ENCODE measurements around the gene CSAD.

CSAD gene

GRCh38 chr12:53201639-53202038 lies 20.9 kb upstream of the CSAD start:
- no peak for DNase-seq (ENCODE audit: extremely low spot score)
- TF ChIP-seq, protein P1, sequence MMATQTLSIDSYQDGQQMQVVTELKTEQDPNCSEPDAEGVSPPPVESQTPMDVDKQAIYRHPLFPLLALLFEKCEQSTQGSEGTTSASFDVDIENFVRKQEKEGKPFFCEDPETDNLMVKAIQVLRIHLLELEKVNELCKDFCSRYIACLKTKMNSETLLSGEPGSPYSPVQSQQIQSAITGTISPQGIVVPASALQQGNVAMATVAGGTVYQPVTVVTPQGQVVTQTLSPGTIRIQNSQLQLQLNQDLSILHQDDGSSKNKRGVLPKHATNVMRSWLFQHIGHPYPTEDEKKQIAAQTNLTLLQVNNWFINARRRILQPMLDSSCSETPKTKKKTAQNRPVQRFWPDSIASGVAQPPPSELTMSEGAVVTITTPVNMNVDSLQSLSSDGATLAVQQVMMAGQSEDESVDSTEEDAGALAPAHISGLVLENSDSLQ (IDR thresholded peaks at IDR 0.05) = no peak
- no peak for TF ChIP-seq SP1 (IDR thresholded peaks at IDR 0.05)
- TF ChIP-seq ARNT (IDR thresholded peaks at IDR 0.05) = no peak
- TF ChIP-seq FOXA1 (IDR thresholded peaks at IDR 0.05) = no peak
- no peak for TF ChIP-seq LEF1 (IDR thresholded peaks at IDR 0.05; ENCODE audit: borderline replicate concordance)
- TF ChIP-seq SUZ12 (IDR thresholded peaks at IDR 0.05) = no peak
- TF ChIP-seq ZNF384 (IDR thresholded peaks at IDR 0.05) = no peak
- TF ChIP-seq ELF4 (IDR thresholded peaks at IDR 0.05) = no peak
- no peak for TF ChIP-seq FOXK2 (IDR thresholded peaks at IDR 0.05)
- TF ChIP-seq NFRKB (IDR thresholded peaks at IDR 0.05) = no peak
- no peak for TF ChIP-seq CTBP1 (IDR thresholded peaks at IDR 0.05; ENCODE audit: borderline replicate concordance)
- no peak for TF ChIP-seq TARDBP (IDR thresholded peaks at IDR 0.05)
- TF ChIP-seq L3MBTL2 (conservative IDR thresholded peaks at IDR 0.05) = no peak
- TF ChIP-seq FOXM1 (IDR thresholded peaks at IDR 0.05; ENCODE audit: borderline replicate concordance) = no peak
- no peak for TF ChIP-seq HDGF (IDR thresholded peaks at IDR 0.05; ENCODE audit: borderline replicate concordance)
- no peak for TF ChIP-seq BHLHE40 (IDR thresholded peaks at IDR 0.05; ENCODE audit: borderline replicate concordance)
- ChIA-PET POLR2A (no interaction called here), CTCF (interaction anchor here (1.2 kb wide), 1 partner anchor 10 kb away, joined by 3 read pairs; no protein-coding TSS in a partner anchor)

- ChIA-PET POLR2A (no interaction called here), CTCF (interaction anchor here (1.2 kb wide), 1 partner anchor 10 kb away, joined by 3 read pairs; no protein-coding TSS in a partner anchor)
Observed at GRCh38 chr12:53201177-53201541, 20.4 kb upstream of the CSAD start.

GRCh38 chr12:53200458-53201176 lies 19.9 kb upstream of the CSAD start:
- CTCF ChIA-PET = no interaction called here
- TF ChIP-seq BHLHE40 (IDR thresholded peaks at IDR 0.05; ENCODE audit: borderline replicate concordance) = no peak
- TF ChIP-seq CTBP1 (IDR thresholded peaks at IDR 0.05; ENCODE audit: borderline replicate concordance) = no peak
- no peak for TF ChIP-seq ELF4 (IDR thresholded peaks at IDR 0.05)
- TF ChIP-seq HDGF (IDR thresholded peaks at IDR 0.05; ENCODE audit: borderline replicate concordance) = no peak
- TF ChIP-seq, protein P1 (IDR thresholded peaks at IDR 0.05) = no peak
- no peak for TF ChIP-seq FOXK2 (IDR thresholded peaks at IDR 0.05)
- TF ChIP-seq ARNT (IDR thresholded peaks at IDR 0.05) = no peak
- TF ChIP-seq ZNF384 (IDR thresholded peaks at IDR 0.05) = no peak
- TF ChIP-seq TARDBP (IDR thresholded peaks at IDR 0.05) = no peak
- no peak for TF ChIP-seq SP1 (IDR thresholded peaks at IDR 0.05)
- no peak for DNase-seq (ENCODE audit: extremely low spot score)
- POLR2A ChIA-PET = no interaction called here

More at GRCh38 chr12:53201177-53201541, 20.4 kb upstream of the CSAD start:
- DNase-seq (ENCODE audit: extremely low spot score) = no peak
- no peak for TF ChIP-seq FOXA1 (IDR thresholded peaks at IDR 0.05)
- TF ChIP-seq L3MBTL2 (conservative IDR thresholded peaks at IDR 0.05) = no peak
- no peak for TF ChIP-seq SUZ12 (IDR thresholded peaks at IDR 0.05)
- no peak for TF ChIP-seq FOXM1 (IDR thresholded peaks at IDR 0.05; ENCODE audit: borderline replicate concordance)
- TF ChIP-seq, protein P1 (IDR thresholded peaks at IDR 0.05) = no peak
- no peak for TF ChIP-seq HDGF (IDR thresholded peaks at IDR 0.05; ENCODE audit: borderline replicate concordance)
- TF ChIP-seq CTBP1 (IDR thresholded peaks at IDR 0.05; ENCODE audit: borderline replicate concordance) = no peak
- no peak for TF ChIP-seq ARNT (IDR thresholded peaks at IDR 0.05)
- TF ChIP-seq TARDBP (IDR thresholded peaks at IDR 0.05) = no peak
- no peak for TF ChIP-seq BHLHE40 (IDR thresholded peaks at IDR 0.05; ENCODE audit: borderline replicate concordance)
- no peak for TF ChIP-seq FOXK2 (IDR thresholded peaks at IDR 0.05)

DNA sequence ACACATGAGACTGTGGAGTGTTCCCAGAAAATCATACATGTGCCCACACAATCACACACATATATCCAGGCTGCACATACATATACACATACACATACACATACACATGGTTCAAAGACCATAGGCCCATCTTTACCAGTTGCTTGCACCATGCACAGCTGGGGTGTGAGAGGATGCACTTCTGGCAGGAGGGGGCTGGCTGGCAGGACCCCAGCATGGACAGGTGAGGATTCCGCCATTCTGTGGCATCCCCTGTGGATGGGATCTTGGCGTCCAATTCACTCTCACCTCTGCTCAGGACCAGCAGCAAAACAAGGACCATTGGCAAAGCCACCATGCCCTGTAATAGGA lies 19.4 kb upstream of the CSAD start:
- TF ChIP-seq, protein P1 (IDR thresholded peaks at IDR 0.05) = no peak
- TF ChIP-seq NFRKB (IDR thresholded peaks at IDR 0.05) = no peak
- no peak for TF ChIP-seq L3MBTL2 (conservative IDR thresholded peaks at IDR 0.05)
- no peak for TF ChIP-seq ZNF384 (IDR thresholded peaks at IDR 0.05)
- TF ChIP-seq BHLHE40 (IDR thresholded peaks at IDR 0.05; ENCODE audit: borderline replicate concordance) = no peak
- no peak for TF ChIP-seq CTBP1 (IDR thresholded peaks at IDR 0.05; ENCODE audit: borderline replicate concordance)
- TF ChIP-seq ARNT (IDR thresholded peaks at IDR 0.05) = no peak
- TF ChIP-seq HDGF (IDR thresholded peaks at IDR 0.05; ENCODE audit: borderline replicate concordance) = no peak
- TF ChIP-seq SUZ12 (IDR thresholded peaks at IDR 0.05) = no peak
- no peak for TF ChIP-seq SP1 (IDR thresholded peaks at IDR 0.05)
- no peak for TF ChIP-seq FOXA1 (IDR thresholded peaks at IDR 0.05)
- TF ChIP-seq TARDBP (IDR thresholded peaks at IDR 0.05) = no peak
- no peak for TF ChIP-seq FOXM1 (IDR thresholded peaks at IDR 0.05; ENCODE audit: borderline replicate concordance)
- TF ChIP-seq ELF4 (IDR thresholded peaks at IDR 0.05) = no peak
- DNase-seq (ENCODE audit: extremely low spot score) = no peak
- ChIA-PET POLR2A (no interaction called here), CTCF (no interaction called here)

- no peak for DNase-seq (ENCODE audit: extremely low spot score)
- ChIA-PET POLR2A (no interaction called here), CTCF (interaction anchor here (1.2 kb wide), 1 partner anchor 12 kb away, joined by 3 read pairs; no protein-coding TSS in a partner anchor)
- TF ChIP-seq FOXK2 (IDR thresholded peaks at IDR 0.05) = no peak
- TF ChIP-seq LEF1 (IDR thresholded peaks at IDR 0.05; ENCODE audit: borderline replicate concordance) = no peak
- no peak for TF ChIP-seq NFRKB (IDR thresholded peaks at IDR 0.05)
- no peak for TF ChIP-seq ARNT (IDR thresholded peaks at IDR 0.05)
- TF ChIP-seq FOXM1 (IDR thresholded peaks at IDR 0.05; ENCODE audit: borderline replicate concordance) = no peak
- no peak for TF ChIP-seq ELF4 (IDR thresholded peaks at IDR 0.05)
- TF ChIP-seq L3MBTL2 (conservative IDR thresholded peaks at IDR 0.05) = no peak
- no peak for TF ChIP-seq BHLHE40 (IDR thresholded peaks at IDR 0.05; ENCODE audit: borderline replicate concordance)
- TF ChIP-seq SUZ12 (IDR thresholded peaks at IDR 0.05) = no peak
- no peak for TF ChIP-seq TARDBP (IDR thresholded peaks at IDR 0.05)
- TF ChIP-seq HDGF (IDR thresholded peaks at IDR 0.05; ENCODE audit: borderline replicate concordance) = no peak
- TF ChIP-seq, protein P1 (IDR thresholded peaks at IDR 0.05) = no peak
- no peak for TF ChIP-seq CTBP1 (IDR thresholded peaks at IDR 0.05; ENCODE audit: borderline replicate concordance)
- no peak for TF ChIP-seq FOXA1 (IDR thresholded peaks at IDR 0.05)
- no peak for TF ChIP-seq SP1 (IDR thresholded peaks at IDR 0.05)
- no peak for TF ChIP-seq ZNF384 (IDR thresholded peaks at IDR 0.05)
Observed at GRCh38 chr12:53199700-53200099, 19.0 kb upstream of the CSAD start.

All from HEK293T (cell line).